T-helper 2 cell (primary cell): ENCODE data around the gene NUMBL.

Source experiments
- DNase-seq, 5 experiments: peaks; one replicate each; pipeline versions ENCODE4 v3.0.0 to v3.0.0-alpha.2; 2012 to 2022

NUMBL gene

DNA sequence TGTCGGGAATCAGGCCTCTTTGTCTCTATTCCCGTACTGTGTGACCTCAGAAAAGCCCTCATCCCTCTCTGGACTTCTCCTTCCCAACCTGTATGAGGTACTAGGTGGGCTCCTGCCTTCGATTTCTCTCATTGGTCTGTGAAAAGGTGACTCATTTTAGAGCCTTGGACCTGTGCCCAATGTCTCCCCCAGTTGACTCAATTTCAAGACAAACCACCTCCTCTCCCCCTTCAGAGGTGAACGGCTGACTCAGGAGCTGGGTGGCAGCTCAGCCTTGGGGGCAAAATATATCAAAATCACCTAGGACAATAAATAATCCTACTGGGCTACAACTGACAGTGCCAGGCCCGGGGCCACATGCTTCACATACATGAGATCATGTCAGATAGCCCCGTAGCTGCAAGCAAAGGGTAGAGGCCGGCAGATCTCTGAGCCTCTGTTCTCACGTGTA is 25.6 kb upstream of the NUMBL start:
- peak in 4 of 5 experiments; percentile 20 to 57 (median 47) for DNase-seq

GRCh38 chr19:40714441-40715299 is 24.2 kb upstream of the NUMBL start:
- peak; percentile 86 to 94 (median 89) for DNase-seq

- no peak for DNase-seq
Observed at GRCh38 chr19:40713939-40714338, 23.5 kb upstream of the NUMBL start.

DNA sequence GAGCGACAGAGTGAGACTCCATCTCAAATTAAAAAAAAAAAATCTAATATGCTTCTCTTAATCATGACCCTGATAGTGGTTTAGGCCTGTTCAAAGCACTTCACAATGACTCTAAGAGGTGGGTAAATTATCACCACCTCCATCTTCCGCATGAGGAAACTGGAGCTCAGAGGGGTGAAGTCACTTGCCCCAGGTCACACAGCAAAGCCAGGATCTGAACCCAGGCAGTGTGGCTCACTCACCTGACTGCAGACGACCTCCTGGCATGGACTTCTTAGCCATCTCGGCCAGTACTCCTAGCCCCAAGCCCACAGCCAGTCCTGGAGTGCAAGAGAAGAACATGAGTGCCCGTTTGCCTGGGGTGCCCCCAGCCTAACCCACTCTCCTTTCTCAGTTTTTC is 19.4 kb upstream of the NUMBL start:
- no peak for DNase-seq

- no peak for DNase-seq
Observed at GRCh38 chr19:40707615-40708014, 17.2 kb upstream of the NUMBL start.

GRCh38 chr19:40705950-40706619 is 15.6 kb upstream of the NUMBL start:
- DNase-seq: no peak

DNA sequence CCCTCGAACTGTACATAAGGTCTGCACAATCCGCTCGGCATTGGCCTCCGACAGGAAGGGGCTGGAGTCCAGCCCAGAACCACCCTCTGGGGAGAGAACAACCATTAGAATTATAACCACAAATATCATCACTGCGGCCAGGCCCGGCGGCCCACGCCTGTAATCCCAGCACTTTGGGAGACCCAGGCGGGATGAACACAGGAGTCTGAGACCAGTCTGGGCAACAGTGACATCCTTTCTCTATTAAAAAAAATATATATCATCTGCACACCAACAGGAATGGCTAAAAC is 14.9 kb upstream of the NUMBL start:
- no peak for DNase-seq

GRCh38 chr19:40704491-40705361 is 14.3 kb upstream of the NUMBL start:
- DNase-seq: no peak

- DNase-seq: no peak
Observed at GRCh38 chr19:40703029-40703755, 12.7 kb upstream of the NUMBL start.

- DNase-seq: no peak
Observed at GRCh38 chr19:40702337-40703012, 12.0 kb upstream of the NUMBL start.

DNA sequence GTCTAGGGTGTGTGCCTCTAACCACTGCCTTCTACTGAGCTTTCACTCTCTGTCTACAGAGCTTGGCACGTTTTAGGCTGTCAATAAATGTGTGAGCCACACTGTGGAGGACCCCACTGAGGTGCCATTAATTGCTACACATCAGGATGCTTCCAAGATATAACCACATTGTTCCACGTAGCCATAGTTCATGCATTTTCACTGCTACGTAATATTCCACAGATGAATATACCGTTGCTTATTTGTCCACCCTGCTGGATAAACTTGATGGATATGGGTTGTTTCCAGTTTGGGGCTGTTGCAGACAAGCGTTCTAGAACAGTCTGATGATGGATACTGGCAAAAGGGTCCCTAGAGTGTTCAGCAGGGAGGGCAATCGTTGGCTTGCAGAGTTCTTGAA is 11.3 kb upstream of the NUMBL start:
- DNase-seq: no peak

DNA sequence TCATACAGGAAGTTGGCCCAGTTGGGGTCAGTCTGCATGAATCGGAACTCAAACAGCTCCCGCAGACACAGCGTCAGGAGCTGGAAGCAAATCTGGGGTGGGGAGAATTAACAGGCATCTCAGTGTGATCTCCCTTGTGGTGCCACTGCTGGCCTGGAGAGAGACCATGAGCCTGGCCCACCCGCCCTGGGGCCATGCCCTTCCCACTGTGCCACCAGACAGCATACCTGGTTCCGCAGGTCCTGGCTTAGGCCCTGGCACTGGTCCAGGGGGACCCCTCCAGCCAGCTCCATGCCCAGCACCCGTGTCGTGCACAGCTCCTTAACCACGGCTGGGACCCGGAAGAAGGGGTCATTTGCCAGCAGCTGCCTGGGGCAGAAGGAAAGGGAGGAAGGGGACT is 9.6 kb upstream of the NUMBL start:
- no peak for DNase-seq

GRCh38 chr19:40697007-40697406 is 6.6 kb upstream of the NUMBL start:
- DNase-seq: no peak

DNA sequence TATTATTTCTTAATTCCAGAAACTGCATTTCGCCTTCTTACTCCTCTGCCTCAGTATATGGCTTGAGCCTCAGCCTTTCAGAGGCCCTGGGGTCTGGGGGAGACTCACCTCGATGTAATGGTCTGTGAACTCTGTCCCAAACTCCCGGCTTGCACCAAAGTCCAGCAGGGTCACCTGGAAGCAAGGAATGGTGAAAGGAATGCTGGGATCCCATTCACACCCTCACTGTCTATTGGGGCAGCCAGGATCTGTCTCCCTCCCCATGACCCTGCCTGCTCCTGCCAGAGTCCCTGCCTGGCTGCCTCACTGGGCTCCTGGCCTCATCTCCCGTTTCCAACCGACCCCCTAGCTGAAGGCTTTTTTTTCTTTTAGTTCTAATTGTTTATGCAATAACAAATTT is 5.4 kb upstream of the NUMBL start:
- no peak for DNase-seq

DNA sequence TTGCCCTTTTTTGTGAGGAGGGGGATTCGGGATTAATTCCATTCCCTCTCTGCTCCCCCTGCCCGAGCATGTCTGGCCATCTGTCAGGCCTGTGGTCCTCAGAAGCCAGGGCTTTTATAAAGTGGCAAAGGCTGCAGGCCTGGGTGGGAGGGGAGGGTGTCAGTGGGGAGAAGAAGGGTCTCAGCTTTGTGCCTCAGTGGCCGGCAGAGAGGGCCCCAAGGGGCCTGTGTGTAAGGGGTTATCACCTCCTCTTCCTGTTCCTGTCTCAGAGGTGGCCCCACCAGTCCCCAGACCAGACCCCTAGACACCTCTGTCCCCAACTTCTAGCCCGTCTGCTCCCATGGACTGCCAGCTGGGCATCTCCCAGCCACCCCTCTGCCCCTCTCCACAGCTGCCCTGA is 3.4 kb upstream of the NUMBL start:
- DNase-seq: no peak

DNA sequence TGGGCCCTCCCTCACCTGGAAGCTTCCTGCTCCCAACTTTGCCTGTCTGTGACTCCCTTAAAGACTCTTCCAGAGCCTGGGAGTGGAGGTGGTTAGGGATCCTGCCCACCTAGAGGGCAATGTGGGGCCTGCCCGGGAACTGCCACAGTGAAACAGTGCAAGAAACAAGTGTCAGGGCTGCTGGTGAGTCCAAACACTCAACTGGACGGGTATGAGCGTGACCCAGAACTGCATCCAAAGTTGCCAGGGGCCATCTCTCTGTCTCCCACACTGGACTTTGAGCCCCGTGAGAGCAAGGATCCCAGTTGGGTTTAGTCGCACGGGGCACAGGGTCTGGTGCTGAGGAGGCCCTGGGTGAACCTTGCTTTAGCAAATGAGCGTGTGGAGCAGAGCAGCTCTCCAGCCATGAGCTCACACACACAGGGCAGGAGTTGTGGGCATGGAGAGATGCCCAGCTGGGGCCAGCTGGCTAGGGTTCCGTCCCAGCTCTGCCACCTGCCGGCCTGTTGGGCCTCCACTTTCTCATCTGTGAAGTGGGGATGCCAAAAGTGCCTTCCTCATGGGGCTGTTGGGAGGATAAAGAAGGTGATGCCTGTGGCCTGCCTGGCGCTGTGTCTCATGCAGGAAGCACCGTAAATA is 2.8 kb upstream of the NUMBL start:
- no peak for DNase-seq

DNA sequence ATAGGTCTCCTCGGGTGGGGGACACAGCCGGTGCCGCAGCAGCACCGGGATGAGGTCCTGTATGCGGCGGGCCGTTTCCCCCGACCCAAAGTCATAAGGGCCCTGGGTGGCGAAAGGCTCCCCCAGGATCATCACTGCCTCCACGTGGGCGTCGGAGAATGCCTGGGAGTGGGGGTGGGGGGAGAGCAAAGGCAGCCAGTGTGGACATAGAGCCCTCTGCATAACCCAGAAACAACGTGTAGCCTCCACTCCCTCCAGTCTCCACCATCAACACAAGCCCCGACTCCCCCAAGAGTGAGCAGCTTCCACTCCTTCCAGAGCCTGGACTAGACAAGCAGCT is 1.7 kb upstream of the NUMBL start:
- no peak for DNase-seq

GRCh38 chr19:40691421-40692211 is 1.2 kb upstream of the NUMBL start:
- DNase-seq: no peak

DNA sequence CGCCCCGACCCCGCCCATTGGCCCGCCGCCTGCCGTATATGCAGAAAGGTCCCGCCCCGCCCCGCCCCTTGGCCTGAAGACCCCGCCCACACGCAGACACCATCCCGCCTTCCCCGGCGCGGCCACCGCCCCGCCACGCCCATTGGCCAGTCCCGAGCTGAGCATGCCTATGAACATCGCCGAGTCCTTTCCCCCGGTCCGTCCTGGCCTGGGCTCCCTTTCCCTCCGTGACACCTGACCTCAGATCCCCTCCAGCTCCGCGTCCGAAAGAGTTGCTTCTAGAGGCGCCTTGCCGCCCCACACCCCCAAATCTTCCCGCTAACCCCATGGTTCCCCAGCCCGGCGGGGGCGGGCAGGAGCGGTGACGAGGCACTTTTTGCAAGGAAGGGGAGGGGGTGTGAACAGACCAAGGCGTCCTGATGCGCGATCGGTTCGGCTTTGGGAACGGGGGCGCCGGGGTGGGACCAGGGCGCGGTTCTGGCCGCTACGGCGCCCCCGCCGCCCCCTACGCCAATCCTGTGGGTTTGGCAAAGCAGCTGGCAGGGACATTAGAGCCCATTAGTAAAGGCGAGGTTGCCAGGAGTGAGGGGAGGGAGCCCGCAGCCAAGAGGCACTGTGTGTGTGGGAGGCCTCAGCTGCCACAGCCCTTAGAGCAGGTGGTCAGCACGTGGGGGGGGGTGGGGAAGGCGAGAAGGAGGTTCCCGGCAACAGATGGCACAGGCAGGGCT is 406 bp upstream of the NUMBL start:
- peak; percentile 74 to 90 (median 85) for DNase-seq
